Measurements from ENCODE around the gene CTSD.

- no peak for TF ChIP-seq CTCF (IDR thresholded peaks at IDR 0.05; ENCODE audit: low read depth, low read length, missing input control)
- TF ChIP-seq YY1 (IDR thresholded peaks at IDR 0.05): no peak
- no peak for TF ChIP-seq MAX (IDR thresholded peaks at IDR 0.05)
- no peak for TF ChIP-seq TAF1 (conservative IDR thresholded peaks at IDR 0.05)
- TF ChIP-seq ATF3 (IDR thresholded peaks at IDR 0.05): no peak
- no peak for TF ChIP-seq GABPA (IDR thresholded peaks at IDR 0.05 in 1 of 2, conservative IDR thresholded peaks at IDR 0.05 in 1 of 2)
- TF ChIP-seq SP1 (IDR thresholded peaks at IDR 0.05): no peak
- TF ChIP-seq REST (IDR thresholded peaks at IDR 0.05): no peak
Measured at GRCh38 chr11:1718326-1718725, 45.4 kb downstream of the CTSD start.

All from liver (tissue), 3 donors.